ENCODE data around the gene NEB.
"Not testable (repeated sequence)": the region's sequence is repeated elsewhere in the genome, so short reads cannot be mapped to it uniquely, and the experiment has no call there.

NEB gene

DNA sequence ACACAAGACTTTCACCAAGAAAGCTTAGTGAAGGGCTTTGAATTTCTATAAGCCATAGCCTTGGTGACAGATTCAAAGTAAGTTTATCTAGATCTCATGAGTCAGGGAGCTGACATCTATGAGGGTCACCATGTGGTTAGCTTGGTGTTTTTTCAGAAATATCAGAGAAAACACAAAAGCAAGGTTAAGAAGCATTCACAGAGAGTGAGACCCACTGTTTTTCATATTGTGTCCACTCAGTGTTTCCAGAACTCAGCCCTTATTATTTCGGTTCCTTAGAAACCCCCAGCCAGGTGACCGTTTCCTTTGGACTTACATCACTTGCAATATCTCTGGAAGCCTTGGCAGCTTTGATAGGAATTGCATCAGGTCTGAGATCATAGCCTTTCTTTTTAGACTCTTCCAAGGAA lies 76.6 kb downstream of the NEB start:
- H3K4me1 ChIP-seq: no peaks in the 10 kb centered on the region
- no peaks in the 10 kb centered on the region for H3K9me3 ChIP-seq
- no peak overlapping the region for H3K9ac ChIP-seq
- H3K4me3 ChIP-seq: no peak overlapping the region
- H3K4me2 ChIP-seq: no peak overlapping the region
- no peak for TF ChIP-seq Cebpa-rat (IDR thresholded peaks at IDR 0.05)
- no peaks in the 10 kb centered on the region for H3K36me3 ChIP-seq
- H4K20me1 ChIP-seq: no peaks in the 10 kb centered on the region
- H3K27me3 ChIP-seq: no peaks in the 10 kb centered on the region
- H3K27ac ChIP-seq: no peak overlapping the region

DNA sequence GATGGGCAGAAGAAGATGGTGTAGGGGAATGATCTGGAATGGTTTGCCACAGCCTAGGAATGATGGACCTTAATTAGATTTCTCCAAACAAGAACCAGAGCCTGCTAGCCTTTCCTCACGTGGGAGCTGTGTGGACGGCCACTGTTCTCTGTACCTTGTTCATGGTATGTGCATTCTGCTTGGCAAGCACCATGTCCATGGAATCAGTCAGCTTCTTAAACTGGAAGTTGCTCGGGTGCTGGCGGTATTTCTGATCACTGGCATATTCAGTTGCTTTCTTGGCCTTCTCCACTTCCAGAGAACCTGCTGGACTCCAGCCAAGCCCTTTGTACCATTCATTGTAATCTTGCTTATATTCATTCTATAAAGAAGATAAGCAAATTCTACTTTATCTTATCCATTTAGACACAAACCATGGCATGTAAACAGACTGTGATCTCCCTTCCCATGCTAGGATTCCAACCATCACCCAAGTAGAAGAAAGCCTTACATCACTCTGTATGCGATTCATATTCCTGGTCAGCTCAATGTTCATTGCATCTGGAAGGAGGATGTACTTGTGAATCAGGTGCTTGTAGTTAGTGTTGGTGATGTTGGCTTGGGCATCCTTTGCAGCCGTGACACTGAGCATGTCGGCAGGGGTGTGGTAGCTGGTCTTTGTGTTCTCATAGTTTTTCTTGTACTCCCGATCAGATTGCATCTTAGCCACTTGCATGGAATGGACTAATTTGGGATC lies 78.4 kb downstream of the NEB start:
- no peak overlapping the region for H3K9ac ChIP-seq
- TF ChIP-seq Cebpa-rat (IDR thresholded peaks at IDR 0.05): no peak
- H4K20me1 ChIP-seq: no peaks in the 10 kb centered on the region
- no peaks in the 10 kb centered on the region for H3K27me3 ChIP-seq
- H3K4me2 ChIP-seq: no peak overlapping the region
- H3K4me3 ChIP-seq: no peak overlapping the region
- H3K9me3 ChIP-seq: no peaks in the 10 kb centered on the region
- H3K27ac ChIP-seq: no peak overlapping the region
- no peaks in the 10 kb centered on the region for H3K36me3 ChIP-seq
- H3K4me1 ChIP-seq: no peaks in the 10 kb centered on the region

DNA sequence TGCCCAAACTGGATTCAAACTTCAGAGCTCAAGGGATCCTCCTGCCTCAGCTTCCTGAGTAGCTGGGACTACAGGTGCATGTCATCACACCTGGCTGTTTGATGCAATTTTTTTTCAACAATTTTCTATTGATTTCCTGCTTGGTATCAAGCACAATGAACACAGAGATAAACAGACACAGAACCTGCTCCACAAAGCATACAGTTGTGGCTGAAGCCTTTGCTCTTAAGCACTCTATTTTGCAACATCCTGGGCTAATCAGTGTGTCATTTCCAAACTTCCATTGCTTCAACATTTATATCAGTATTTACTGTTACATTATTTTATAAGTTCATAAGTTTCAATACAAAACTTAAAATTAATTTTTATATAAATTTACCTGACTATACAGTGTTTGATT lies 79.4 kb downstream of the NEB start:
- H3K9me3 ChIP-seq: no peaks in the 10 kb centered on the region
- TF ChIP-seq Cebpa-rat (IDR thresholded peaks at IDR 0.05): no peak
- H3K27ac ChIP-seq: no peak overlapping the region

DNA sequence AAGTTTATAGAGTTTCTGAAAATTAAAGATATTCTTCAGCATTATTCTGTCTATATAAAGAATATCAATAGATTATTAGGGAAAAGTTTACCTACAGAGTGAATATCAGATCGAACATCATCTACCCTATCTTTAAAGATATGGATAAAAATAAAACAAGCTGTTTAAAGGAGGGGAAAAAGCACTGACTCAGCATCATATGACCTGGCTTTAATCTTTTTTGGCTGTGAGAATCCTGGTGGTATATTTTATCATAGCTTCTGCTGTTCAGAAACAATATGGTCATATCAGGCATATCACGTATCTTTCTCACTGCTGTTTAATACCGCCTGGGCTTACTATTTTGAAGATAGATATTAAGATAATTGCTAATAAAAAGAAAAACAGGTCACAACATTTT lies 80.2 kb downstream of the NEB start:
- no peaks in the 10 kb centered on the region for H3K4me1 ChIP-seq
- no peak overlapping the region for H3K9ac ChIP-seq
- no peaks in the 10 kb centered on the region for H3K9me3 ChIP-seq
- no peak for TF ChIP-seq Cebpa-rat (IDR thresholded peaks at IDR 0.05)
- H3K4me2 ChIP-seq: no peak overlapping the region
- no peaks in the 10 kb centered on the region for H3K36me3 ChIP-seq
- no peaks in the 10 kb centered on the region for H4K20me1 ChIP-seq
- no peak overlapping the region for H3K27ac ChIP-seq
- no peaks in the 10 kb centered on the region for H3K27me3 ChIP-seq
- no peak overlapping the region for H3K4me3 ChIP-seq

More for the DNA sequence above, 79.4 kb downstream of the NEB start:
- Histone ChIP-seq H3K9ac (no peak overlapping the region), H3K4me1 (no peaks in the 10 kb centered on the region), H4K20me1 (no peaks in the 10 kb centered on the region), H3K27me3 (no peaks in the 10 kb centered on the region), H3K36me3 (no peaks in the 10 kb centered on the region), H3K4me2 (no peak overlapping the region), H3K4me3 (no peak overlapping the region)

DNA sequence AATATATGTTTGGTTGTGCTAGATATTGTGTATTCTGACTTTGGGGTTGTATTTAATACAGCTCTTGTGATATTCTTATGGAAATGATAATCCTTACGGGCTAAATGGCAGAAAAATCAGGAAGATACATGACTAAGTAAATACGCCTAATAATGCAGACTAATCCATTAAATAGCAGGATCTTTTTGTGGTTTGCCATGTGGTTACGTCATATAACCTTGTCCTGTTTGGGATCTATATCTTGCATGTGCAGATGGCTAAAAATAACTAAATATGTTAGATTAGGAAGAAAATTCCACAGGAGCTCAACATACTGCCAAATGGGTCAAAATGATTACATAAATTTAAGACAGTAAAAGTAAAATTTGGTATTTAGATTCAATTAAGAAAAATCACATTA lies 83.0 kb downstream of the NEB start:
- peaks cover 12% of the 10 kb centered on the region for H3K9me3 ChIP-seq
- no peak overlapping the region for H3K4me3 ChIP-seq
- H3K36me3 ChIP-seq: no peaks in the 10 kb centered on the region
- no peaks in the 10 kb centered on the region for H3K4me1 ChIP-seq
- H4K20me1 ChIP-seq: no peaks in the 10 kb centered on the region
- H3K27me3 ChIP-seq: no peaks in the 10 kb centered on the region
- TF ChIP-seq Cebpa-rat (IDR thresholded peaks at IDR 0.05): no peak
- no peak overlapping the region for H3K9ac ChIP-seq
- H3K27ac ChIP-seq: no peak overlapping the region
- H3K4me2 ChIP-seq: no peak overlapping the region

DNA sequence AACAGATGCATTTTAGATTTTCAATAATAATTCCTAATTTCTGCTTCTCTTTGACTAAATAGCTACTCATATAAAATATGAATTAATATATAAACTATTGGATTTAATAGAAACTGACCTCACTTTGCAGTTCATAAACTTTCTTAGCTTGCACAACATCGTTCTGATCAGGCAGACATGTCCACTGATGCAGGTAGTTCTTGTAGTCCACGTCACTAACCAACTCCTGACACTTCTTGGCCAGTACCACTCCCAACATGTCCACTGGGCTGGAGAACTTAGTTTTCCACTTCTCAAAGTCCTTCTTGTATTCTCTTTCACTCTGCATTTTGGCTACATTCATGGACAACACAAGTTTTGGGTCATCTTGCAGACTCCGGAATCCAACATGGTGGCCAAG lies 83.8 kb downstream of the NEB start:
- Histone ChIP-seq H3K9ac (no peak overlapping the region), H3K27me3 (no peaks in the 10 kb centered on the region), H3K36me3 (no peaks in the 10 kb centered on the region), H4K20me1 (no peaks in the 10 kb centered on the region), H3K9me3 (peaks cover 12% of the 10 kb centered on the region), H3K4me2 (no peak overlapping the region), H3K27ac (no peak overlapping the region), H3K4me3 (no peak overlapping the region), H3K4me1 (no peaks in the 10 kb centered on the region)
- TF ChIP-seq Cebpa-rat (IDR thresholded peaks at IDR 0.05): no peak

DNA sequence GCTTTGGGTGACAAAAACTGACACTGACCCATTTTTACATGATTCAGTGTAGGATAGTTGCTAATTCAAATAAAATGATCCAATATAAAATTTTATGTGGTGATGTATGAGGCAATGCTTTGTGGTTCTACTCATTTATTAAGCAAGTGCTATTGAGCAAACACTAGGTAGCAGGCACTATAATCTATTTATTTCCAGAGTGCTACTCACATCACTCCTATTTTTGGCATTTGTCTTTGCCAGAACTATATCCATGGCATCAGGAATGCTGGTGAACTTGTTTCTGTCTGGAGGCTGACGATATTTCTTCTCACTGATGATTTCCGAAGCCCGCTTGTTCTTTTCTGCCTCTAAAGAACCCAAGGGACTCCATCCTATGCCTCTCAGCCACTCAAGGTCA lies 84.3 kb downstream of the NEB start:
- Histone ChIP-seq H3K27ac (no peak overlapping the region), H3K9ac (no peak overlapping the region), H3K4me2 (no peak overlapping the region), H3K27me3 (no peaks in the 10 kb centered on the region), H3K9me3 (peaks cover 12% of the 10 kb centered on the region), H4K20me1 (no peaks in the 10 kb centered on the region), H3K4me1 (no peaks in the 10 kb centered on the region), H3K4me3 (no peak overlapping the region), H3K36me3 (no peaks in the 10 kb centered on the region)
- TF ChIP-seq Cebpa-rat (IDR thresholded peaks at IDR 0.05): no peak

DNA sequence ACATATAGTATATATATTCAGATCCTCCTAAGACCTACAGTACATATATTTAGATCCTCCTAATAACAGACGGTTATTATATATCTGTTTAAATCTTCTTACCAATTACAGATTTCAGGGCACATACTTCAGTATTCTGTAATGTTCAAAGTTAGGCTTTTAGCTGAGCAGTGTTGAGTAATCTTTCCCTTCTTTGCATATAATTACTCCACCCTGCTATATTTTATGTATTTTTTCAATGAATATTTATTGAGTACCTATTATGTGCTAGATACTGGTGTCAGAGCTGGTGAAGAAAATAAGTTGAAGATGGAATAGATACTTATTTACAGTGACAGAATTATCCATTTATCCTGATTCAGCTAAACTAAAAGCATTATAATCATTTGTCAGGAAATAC lies 84.9 kb downstream of the NEB start:
- Histone ChIP-seq H3K4me2 (no peak overlapping the region), H3K4me1 (no peaks in the 10 kb centered on the region), H3K36me3 (no peaks in the 10 kb centered on the region), H3K4me3 (no peak overlapping the region), H3K9ac (no peak overlapping the region), H3K27me3 (no peaks in the 10 kb centered on the region), H4K20me1 (no peaks in the 10 kb centered on the region), H3K9me3 (peaks cover 12% of the 10 kb centered on the region), H3K27ac (no peak overlapping the region)
- no peak for TF ChIP-seq Cebpa-rat (IDR thresholded peaks at IDR 0.05)

DNA sequence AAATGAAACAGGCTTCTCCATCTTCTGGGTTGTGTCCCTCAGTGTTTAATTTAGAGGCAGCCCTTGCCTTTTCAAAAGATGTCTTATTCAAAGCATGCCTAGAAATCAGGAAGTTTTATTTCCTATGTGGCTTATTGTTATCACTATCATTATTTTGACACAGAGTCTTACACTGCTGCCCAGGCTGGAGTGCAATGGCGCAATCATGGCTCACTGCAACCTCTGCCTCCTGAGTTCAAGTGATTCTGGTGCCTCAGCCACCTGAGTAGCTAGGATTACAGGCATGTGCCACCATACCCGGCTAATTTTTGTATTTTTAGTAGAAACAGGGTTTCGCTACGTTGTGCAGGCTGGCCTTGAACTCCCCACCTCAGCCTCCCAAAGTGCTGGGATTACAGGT lies 87.8 kb downstream of the NEB start:
- H3K4me2 ChIP-seq, H3K27ac ChIP-seq, H3K36me3 ChIP-seq, H3K9ac ChIP-seq, H4K20me1 ChIP-seq, H3K27me3 ChIP-seq, H3K4me3 ChIP-seq, H3K4me1 ChIP-seq: not testable (repeated sequence)
- H3K9me3 ChIP-seq: peaks cover 12% of the 10 kb centered on the region

DNA sequence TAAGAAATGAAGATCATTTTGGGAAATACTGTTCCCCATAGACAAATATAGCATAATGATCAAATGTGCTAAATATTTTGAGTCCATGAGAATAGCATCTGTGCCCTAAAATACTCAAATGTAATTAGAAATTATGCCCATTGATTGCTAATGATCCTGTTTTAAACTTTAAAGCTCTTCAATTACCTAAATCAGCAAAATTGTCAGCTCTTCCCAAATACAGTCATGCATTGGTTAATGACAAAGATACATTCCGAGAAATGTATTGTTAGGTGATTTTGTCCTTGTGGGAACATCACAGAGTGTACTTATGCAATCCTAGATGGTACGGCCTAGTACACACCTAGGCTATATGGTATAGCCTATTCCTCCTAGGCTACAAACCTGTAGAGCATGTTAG lies 89.7 kb downstream of the NEB start:
- Histone ChIP-seq H3K4me2 (no peak overlapping the region), H3K36me3 (no peaks in the 10 kb centered on the region), H3K27ac (no peak overlapping the region), H3K9ac (no peak overlapping the region), H3K9me3 (peaks cover 12% of the 10 kb centered on the region), H3K4me3 (no peak overlapping the region), H3K27me3 (no peaks in the 10 kb centered on the region), H4K20me1 (no peaks in the 10 kb centered on the region), H3K4me1 (no peaks in the 10 kb centered on the region)
- no peak for TF ChIP-seq Cebpa-rat (IDR thresholded peaks at IDR 0.05)

DNA sequence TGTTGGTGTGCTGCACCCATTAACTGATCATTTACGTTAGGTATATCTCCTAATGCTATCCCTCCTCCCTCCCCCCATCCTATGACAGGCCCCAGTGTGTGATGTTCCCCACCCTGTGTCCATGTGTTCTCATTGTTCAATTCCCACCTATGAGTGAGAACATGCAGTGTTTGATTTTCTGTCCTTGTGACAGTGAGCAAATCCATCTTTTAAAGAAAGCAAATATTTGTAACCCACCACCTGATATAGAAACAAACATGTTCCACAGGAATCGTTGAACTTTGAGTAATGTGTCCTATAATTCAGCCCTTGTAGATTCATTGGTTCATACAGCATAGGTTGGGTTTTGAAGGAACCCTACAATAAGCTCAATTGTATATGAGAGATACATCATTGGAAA lies 92.4 kb downstream of the NEB start:
- H3K9ac ChIP-seq: not testable (repeated sequence)

More for the DNA sequence above, 92.4 kb downstream of the NEB start:
- not testable (repeated sequence) for H3K27ac ChIP-seq, H4K20me1 ChIP-seq, H3K27me3 ChIP-seq, H3K9me3 ChIP-seq, H3K4me3 ChIP-seq, H3K36me3 ChIP-seq, H3K4me2 ChIP-seq
- peaks cover 23% of the 10 kb centered on the region for H3K4me1 ChIP-seq
